Inflammatory macrophage treated with lipopolysaccharide for 4 hours (primary cell): ENCODE data around the gene PKNOX2.
"Not testable (repeated sequence)": the region's sequence is repeated elsewhere in the genome, so short reads cannot be mapped to it uniquely, and the experiment has no call there.

ENCODE experiments used
- DNase-seq: peaks from one replicate; pipeline ENCODE4 v3.0.0-alpha.2; 2020

Gene PKNOX2

DNA sequence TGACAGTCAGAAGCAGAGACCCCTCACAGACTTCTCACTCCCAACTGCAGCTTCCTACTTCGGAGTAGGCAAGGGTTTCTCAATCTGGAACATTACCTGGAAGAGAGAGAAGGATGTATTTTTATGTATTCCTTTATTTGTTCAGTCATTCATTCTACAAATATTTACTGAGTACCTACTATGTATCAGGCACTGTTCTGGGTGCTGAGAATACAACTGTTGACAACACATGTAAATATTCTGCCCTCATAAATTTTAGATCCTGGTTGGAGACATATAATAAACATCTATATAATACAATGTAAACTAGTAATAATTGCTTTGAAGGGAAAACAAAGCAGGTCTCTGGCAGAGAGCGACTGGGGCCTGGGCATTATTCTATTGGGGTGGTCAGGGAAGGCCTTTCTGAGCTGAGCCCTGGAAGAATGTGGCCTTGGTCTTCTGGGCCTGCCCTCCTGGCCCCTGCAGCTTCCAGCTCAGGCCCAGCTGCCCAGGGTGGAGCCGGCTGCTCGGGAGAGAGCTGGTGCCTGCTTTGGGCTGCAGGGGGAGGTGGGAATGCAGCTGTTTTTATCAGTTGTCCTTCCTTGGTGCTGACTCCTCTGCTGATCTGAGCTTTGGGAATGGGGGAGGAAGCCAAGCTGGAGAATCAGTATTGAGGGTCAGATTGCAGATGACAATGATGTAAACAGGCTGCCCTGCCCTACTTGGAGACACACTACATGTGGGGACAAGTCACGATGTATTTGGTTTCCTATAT, 46.8 kb downstream of the PKNOX2 start:
- DNase-seq, result no peak

DNA sequence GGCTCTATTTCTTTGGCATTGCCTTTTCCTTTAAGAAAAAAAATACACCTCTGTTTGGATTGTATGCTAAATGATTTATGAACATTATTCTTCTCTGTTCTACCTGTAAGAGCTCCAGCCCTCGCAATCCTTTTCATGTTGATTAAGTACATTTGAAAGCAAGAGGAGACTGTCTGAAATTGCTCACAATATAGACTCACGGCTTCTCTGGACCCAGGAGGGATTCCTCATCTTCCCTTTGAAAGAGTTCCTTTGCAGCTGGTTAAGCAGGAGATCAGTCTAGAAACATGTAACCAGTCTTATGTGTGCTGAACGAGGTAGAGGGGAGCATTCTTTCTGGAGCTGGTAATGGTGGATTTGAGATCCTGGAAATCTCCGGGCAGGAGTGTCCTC, 47.4 kb downstream of the PKNOX2 start:
- DNase-seq, result no peak

DNA sequence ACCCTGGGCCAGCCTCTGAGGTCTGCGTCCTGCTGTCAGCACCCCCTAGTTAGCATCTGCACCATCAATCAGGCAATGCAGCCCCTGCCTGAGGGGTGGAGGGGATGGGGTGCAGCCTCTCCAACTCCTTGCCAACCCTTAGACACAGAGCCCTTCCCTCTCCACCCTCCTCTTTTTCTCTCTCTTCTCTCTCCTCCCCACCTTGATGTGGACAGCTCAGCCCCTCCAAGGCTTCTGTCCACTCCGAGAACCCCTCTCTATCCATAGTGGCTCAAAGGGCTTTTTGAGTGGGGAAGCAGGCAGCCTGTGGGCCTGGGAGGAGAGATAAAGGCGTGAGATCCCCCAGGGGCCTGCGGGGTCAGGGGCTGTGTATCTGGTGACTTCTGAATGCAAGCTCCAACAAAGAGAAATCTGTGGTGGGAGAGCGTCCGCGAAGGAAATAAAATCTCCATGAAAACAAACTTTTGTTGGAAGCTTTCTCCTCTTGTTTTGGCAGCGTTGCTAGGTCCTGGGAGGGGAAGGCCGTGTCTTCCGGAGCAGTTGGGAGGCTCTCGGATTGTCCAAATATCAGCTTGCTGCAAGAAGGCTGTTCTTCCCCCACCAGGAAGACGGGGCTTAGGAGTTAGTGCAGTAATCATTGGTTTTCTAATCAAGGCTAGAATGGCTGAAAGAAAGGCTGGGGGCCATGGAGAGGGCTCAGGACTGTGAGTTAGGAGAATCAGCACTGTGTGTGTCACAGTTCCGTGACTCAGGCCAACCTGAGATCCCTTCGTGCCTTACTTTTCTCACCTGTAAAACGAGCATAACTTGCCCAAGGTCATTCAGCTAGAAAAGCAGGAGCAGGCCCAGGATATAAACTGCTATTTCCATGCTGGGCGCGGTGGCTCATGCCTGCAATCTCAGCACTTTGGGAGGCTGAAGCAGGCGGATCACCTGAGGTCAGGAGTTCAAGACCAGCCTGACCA, 50.3 kb downstream of the PKNOX2 start:
- no peak for DNase-seq

DNA sequence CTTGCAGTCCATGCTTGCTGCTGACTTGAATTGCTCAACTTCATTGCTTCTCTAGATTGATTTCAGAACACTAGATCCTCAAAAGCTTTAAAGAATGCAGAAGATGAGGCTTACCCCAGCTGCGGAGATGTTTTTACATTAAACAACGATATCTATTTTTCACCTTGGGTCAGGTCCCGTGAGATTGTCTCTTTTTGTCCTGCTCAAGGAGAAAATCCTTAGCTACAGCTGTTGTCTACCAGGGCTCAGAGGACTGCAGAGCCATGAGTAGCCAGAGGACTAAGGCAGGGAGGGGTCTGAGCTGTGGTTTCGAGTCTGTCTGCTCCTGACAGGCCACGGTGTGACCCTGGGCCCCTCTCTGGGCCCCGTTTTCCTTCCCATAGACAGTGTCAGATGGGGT, 51.4 kb downstream of the PKNOX2 start:
- DNase-seq, result no peak

DNA sequence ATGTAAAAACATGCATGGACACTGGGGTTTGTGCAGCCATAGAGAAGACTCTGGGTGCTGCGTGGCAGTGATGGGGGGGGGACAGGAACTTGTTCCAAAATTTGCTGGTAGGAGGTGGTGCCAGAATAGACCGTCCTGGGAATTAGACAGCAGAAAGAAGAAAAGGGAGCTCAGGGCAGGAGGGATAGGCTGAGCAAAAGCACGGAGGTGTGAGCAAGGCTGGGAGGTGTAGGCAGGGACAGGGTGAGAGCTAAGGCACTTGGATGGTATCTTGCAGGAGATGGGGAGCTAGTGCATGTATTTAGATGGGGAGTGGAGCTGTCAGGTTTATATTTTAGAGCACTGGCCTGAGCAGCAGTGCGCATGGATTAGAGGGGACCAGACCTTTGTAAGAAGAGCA, 53.8 kb downstream of the PKNOX2 start:
- no peak for DNase-seq

DNA sequence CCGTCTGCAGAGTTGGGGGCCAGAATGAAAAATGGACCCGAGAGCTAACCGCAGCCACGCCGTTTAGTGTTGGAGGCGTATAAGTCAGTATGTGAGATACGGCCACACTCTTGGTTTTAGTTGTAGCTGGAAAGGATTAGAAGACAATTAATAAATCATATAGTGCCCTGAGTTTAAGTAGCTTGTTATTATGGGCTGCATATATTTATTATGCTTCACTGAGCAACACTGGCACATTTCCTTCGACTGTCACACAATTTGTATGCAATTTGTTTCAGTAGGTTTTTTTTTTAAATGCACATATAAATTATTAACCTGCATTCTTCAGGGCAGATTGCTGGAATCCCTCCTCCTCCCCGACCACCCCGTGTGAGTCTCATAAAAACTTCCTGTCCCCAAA, 56.9 kb downstream of the PKNOX2 start:
- no peak for DNase-seq

DNA sequence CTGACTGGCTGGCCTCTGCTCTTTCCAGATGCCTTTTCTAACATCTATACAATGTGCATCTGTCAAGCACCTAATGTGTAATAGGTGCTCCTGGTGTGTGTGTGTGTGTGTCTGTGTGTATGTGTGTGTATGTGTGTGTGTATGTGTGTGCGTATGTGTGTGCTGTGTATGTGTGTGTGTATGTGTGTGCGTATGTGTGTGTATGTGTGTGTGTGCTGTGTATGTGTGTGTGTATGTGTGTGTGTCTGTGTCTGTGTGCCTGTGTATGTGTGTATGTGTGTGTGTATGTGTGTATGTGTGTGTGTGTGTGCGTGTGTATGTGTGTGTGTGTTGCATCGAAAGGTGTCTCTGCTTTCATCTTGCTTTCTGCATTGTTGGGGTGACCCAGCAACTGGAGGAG, 57.9 kb downstream of the PKNOX2 start:
- DNase-seq, result no peak

DNA sequence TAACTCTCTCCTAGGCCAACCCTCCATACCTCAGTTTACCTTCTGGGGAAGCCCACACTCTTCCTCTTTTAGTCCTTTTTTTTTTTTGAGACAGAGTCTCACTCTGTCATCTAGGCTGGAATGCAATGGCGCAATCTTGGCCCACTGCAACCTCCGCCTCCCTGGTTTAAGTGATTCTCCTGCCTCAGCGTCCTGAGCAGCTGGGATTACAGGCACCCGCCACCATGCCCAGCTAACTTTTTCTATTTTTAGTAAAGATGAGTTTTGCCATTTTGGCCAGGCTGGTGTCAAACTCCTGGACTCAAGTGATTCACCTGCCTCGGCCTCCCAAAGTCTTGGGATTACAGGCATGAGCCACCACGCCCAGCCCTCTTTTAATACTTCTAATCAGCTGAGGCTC, 58.6 kb downstream of the PKNOX2 start:
- DNase-seq, result not testable (repeated sequence)

DNA sequence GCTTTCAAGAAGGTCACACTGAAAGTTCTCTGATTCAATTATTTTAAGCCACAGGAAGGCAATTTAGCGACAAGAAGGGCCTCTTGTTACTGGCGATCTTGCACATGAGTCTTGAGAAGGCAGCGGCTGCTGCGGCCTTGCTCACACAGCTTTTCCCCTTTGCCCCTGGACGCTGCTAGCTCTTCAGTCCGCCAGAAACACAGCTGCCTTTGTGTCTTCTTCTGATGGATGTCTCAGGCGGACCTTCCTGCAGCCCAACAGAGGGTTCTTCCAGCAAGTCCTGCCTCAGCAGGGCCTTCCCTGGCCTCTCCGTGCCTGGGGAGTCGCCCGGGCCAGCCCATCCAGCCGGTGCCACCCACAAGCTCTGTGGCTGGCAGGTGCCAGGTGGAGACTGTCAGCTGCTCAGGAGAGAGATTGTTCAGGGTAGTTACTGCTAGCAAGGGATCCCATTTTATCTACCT, 59.4 kb downstream of the PKNOX2 start:
- DNase-seq, result no peak

DNA sequence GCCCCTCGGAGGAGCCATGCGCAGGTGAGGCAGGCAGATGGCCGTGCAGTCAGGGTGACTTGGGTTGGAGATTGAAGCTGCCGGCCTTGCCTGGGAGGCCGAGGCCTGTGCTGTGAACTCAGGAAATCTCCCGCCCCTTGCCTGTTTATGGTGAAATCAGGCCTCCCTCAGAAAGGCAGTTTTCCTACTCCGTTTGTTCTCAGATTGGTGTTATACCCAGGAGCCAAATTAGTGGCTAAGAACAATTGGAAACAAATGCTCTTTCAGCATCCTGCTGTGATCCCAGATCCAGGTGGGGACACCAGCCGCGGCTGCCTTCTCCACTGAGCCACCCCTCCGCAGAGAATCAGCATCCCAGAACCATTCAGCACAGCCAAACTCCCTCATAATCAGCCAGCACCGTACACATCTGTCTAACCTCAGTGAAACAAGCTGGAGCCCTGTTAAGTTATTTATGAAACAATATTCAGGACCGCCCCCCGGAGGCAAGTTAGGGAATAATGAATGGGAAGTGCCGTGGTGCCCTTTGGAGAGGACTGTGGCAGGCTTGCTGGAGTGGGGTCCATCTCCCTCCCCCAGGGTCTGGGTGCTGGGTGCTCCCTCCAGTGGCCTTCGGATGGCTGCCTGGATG, 60.0 kb downstream of the PKNOX2 start:
- DNase-seq, result no peak

DNA sequence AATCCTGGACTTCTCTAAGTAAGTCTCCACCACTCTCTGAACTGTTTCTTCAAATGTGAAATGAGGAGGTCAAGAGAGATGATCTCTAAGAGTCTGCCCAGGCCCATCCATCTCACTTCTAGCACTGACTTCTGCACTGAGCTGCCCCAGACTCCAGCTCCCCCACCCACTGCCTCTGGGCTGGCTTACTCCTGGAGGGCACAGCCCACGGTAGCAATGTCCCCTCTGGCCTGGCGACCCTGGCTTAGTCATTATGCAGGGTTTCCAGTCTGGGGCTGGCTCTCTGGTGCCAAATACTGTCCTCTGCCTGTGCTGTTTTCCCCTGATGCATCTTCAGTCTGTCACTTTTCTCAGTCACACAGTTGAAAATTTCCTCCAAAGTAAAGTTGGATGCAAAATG, 60.9 kb downstream of the PKNOX2 start:
- no peak for DNase-seq

DNA sequence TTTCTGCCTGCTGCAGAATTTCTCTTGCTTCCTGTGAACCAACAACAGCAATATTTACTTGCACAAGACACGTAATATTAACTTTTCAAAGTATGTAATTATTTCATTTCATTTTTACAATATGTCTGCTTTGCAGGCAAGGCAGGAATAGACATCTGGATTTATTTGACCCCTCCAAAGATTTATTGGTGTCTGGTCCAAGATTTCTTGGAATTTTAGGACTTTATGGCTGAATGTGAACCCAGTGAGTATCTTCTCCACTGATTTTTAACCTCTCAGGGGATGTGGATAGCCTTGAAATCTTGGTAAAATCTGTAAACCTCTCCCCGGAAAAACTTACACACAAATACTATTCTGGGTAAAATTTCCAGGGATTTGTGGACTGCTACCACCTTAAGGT, 61.5 kb downstream of the PKNOX2 start:
- no peak for DNase-seq

DNA sequence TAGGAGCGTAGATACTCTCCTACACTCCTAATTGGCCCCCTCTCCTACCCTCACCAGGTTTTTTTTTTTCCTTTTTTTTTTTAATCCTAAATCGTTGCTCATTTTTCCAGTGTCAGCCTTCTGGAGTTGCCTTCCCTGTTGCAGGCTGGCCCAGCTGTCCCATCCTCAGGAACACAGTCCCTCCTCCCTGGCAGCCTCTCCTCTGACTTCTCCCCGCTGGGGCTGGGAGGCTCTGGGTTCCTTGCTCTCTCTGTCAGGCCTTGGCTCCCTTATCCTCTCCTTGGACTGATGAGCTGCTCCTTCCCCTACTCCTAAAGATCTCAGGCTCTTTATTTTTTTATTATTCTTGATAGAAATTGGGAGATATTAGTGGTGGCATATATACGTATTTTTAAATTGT, 62.2 kb downstream of the PKNOX2 start:
- no peak for DNase-seq

DNA sequence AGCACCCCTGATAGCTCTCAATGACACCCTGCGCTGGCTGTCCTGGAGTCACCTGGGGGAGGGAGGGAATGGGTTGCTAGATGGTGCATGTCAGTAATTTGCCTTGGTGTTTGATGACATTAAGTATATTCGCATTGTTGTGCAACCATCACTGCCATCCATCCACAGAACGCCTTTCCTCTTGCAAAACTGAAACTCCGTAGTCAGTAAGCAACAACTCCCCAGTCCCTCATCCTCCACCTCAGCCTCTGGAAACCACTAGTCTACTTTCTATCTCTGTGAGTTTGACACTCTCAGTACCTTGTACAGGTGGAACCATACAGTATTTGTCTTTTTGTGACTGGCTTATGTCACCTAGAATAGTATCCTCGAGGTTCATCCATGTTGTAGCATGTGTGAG, 62.6 kb downstream of the PKNOX2 start:
- no peak for DNase-seq

DNA sequence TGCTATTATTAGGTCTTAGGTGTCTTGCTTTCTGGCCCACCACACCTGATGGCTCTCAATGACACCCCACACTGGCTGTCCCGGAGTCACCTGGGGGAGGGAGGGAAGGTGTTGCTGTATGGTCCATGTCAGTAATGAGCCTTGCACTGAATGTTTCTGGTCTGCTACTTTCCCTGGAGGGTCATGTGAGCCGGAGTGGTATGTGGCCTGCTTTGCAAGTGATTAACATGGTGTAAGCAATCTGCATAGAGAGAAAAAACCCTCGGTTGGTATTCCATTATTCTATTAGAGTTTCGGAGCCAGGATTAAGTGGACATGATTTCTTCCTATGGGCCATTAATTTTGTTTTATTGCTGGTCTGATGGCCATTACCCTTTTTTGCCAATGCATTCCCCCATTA, 63.9 kb downstream of the PKNOX2 start:
- no peak for DNase-seq

DNA sequence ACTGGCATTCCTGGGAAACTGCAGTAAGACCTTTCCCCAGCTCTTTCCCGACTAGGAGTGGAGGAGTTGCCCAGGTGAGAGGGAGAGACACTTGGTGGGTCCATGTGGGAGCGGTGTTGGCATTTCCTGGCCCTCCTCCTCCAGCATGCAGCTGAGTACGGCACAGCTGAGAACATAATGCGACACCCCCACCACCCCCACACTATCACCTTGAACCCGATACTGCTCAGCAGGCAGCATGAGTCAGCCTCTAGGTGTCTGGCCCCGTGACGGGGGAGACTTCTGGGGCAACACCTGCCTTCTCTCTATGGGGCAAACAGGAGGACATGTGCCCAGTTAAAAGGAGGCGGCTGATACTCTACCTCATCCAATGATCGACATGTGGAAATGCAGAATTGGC, 64.4 kb downstream of the PKNOX2 start:
- DNase-seq, result no peak

DNA sequence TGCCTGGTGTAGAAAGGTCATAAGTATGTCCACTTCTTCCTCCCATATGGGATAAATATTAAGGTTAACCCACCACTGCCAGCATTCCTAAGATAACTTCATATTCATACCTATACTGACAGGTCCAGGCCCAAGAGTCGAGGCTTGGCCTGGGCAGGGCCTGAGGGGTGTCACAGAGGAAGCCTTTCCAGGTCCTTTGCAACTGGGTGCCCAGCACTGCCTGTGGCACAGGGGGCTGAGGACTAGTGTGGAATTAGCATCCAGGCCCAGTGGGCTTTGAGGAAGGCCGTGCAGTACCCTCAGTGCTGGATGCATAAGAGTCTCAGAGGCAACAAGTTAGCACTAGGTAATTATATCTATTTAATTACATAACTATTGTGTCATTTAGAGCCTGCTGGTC, 65.4 kb downstream of the PKNOX2 start:
- no peak for DNase-seq

DNA sequence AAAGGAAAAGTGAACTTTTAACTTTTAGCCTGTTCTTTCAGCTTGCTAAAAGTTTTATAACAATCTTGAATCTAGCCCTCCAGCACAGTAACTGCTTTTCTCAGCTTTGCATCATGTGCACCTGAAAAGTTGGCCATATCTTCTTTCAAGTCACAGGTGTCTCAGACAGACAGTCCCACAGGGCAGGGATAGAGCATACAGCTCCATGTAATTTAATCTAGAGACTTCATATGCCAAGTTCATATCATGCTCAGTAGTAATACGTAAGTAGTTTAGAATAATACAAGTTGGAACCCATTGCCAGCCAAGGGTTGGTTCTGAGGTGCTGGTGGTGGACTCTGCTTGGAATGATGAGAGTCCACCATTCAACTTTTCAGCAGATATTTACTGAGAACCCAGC, 68.6 kb downstream of the PKNOX2 start:
- no peak for DNase-seq

DNA sequence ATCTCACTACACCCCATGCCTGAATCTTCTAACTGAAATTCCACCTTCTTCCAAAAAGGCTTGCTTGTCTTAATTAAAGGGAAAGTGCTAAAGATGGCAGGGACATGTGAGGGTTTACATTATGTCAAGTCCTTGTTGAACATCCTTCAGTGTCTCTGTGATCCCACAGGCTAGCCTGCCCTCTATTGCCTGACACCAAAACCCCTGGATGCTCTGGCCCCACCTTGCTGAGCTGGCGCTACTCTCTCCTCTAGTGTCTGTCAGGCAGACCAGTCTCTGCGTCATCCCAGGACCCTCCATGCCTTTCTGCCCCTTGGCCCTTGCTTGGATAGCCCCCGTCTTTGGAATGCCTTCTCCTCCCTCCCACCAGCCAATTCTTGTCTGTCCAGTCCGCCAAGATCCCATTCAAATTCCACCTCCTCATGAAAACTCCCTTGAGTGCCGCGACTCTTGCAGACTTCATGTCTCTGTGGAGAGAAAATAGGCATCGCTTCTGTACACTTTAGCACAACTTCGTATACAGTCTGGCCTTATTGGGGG, 69.3 kb downstream of the PKNOX2 start:
- no peak for DNase-seq

DNA sequence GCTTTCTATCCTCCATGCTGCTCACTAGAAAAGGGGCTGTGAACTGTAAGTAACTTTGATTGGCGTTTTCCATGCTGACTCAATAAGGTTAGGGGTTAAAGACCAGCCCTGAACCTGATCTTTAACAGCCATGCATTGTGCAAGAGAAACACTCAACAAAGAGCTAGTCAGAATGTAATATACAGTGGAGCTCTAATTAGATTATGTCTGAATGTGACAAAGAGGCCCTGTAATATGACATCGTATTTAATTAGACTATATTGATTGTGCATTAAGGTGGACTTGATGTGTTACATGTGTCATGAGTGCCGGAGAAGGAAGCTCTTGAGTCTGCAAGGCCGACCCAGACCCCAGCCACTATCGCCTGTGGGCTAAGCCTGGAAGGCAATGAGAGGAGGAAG, 70.5 kb downstream of the PKNOX2 start:
- DNase-seq, result no peak

DNA sequence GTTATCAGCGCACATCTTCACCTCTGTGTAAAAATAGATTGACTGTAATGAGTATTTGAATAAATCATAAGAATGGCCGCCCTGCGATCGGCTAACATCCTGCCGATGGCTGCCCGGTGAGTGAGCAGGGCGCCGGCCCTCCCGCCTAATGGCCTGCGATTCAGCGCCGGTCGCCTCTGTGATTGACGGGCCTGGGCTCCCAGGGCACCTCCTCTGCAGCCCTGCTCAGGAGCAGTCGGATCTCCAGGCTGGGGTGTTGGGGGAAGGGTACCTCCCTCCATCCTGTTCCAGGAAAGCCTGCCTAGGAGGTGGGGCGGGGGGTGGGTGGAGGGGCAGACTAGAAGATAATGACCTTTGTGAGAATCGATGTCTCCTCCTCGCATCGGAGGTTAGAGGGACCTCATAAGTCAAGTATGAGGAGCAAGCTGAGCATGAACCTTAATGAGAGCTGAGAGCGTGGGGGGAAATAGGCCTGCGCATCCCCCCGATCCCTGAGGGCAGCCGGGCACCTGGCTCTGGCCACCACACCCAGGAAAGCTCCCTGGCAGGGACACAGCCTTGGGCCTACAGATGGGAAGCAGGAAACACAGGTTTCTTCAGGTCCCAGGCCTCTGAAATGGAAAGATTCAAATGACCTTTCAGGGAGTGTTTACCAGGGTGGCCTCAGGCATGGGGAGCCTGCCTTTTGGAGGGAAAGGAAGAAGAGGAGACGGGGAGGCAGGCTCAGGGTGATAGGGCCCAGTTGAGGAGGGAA, 71.7 kb downstream of the PKNOX2 start:
- DNase-seq, result no peak
